Thyroid gland (tissue), 4 donors: ENCODE results near the gene ILKAP.

Source experiments
- CTCF ChIP-seq, 6 experiments: fragments of 200-600 bp in 3 of 6; fragments of 450-650 bp in 3 of 6; sonication (generic) in 3 of 6; IDR thresholded peaks; one replicate each; pipeline ENCODE4 v1.5.1; 2016 to 2019; ENCODE audit warnings: antibody characterized with exemption in 6 of 6, mild to moderate bottlenecking in 2 of 6, inconsistent platforms in 1 of 6, moderate library complexity in 1 of 6
- POLR2A ChIP-seq, 2 donors: fragments of 450-650 bp; IDR thresholded peaks; one replicate each; pipeline ENCODE4 v1.6.1; 2017; ENCODE audit warnings: antibody characterized with exemption in 2 of 2, mild to moderate bottlenecking in 2 of 2, moderate library complexity in 1 of 2

- TF ChIP-seq CTCF (IDR thresholded peaks at IDR 0.05) = no peak
- TF ChIP-seq POLR2A (IDR thresholded peaks at IDR 0.05) = no peak
These were observed 15.6 kb downstream of the ILKAP start for GRCh38 chr2:238187618-238188548.
